GM12873 (cell line): ENCODE data around the gene LEMD2.

Experiments used
- TF ChIP-seq, protein P1 (sequence below): IDR thresholded peaks from 2 replicates; pipeline ENCODE4 v1.5.1; 2012; ENCODE audit warnings: low read depth, mild to moderate bottlenecking, moderate library complexity, low read length, control low read depth; ENCODE audit not compliant: insufficient read depth; ENCODE audit errors: missing control alignments

The LEMD2 gene

DNA sequence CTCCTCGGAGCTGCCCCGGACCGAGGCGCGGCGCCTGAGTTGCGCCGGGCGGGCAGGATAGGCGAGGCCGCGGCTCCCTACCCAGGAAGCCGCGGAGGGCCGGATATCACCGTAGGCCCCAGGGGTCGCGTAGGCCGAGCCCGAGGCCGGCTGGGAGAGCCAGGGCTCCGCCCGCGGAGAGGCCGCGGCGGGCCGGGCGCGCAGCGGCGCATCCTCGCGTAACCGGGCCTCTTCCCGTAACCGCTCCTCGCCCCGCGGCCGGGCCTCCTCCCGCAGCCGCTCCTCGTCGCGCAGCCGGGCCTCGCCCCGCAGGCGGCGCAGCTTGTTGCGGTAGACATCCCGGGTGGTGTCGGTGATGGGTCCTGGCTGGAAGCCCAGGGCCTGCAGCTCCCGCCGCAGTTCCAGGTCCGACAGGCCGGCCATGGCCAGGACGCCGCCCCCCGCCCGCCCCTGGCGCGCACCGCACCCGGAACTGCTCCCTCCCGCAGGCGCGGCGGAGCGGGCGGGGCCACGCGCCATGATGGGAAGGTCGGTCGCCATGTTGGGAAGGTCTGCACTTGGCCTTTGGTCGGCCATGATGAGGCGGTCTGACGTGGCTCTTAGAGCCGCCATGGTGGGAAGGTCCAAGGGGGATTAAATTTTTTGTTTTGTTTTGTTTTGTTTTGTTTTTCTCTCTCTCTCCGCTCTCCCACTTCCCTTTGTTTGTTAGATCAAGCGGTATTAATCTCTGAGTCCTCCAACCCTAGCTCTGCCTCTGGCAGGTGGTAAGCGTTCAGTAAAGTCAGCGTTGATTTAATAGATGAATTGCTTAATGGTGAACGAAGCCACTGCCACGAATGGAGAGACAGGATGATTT lies at the start of gene LEMD2:
Gene LEMD2, minus strand, starts transcription at position 437 of the 856 bp plus-strand sequence. Its CDS starts 14 bp downstream, at position 423.
- TF ChIP-seq, protein P1, sequence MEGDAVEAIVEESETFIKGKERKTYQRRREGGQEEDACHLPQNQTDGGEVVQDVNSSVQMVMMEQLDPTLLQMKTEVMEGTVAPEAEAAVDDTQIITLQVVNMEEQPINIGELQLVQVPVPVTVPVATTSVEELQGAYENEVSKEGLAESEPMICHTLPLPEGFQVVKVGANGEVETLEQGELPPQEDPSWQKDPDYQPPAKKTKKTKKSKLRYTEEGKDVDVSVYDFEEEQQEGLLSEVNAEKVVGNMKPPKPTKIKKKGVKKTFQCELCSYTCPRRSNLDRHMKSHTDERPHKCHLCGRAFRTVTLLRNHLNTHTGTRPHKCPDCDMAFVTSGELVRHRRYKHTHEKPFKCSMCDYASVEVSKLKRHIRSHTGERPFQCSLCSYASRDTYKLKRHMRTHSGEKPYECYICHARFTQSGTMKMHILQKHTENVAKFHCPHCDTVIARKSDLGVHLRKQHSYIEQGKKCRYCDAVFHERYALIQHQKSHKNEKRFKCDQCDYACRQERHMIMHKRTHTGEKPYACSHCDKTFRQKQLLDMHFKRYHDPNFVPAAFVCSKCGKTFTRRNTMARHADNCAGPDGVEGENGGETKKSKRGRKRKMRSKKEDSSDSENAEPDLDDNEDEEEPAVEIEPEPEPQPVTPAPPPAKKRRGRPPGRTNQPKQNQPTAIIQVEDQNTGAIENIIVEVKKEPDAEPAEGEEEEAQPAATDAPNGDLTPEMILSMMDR = no peak

DNA sequence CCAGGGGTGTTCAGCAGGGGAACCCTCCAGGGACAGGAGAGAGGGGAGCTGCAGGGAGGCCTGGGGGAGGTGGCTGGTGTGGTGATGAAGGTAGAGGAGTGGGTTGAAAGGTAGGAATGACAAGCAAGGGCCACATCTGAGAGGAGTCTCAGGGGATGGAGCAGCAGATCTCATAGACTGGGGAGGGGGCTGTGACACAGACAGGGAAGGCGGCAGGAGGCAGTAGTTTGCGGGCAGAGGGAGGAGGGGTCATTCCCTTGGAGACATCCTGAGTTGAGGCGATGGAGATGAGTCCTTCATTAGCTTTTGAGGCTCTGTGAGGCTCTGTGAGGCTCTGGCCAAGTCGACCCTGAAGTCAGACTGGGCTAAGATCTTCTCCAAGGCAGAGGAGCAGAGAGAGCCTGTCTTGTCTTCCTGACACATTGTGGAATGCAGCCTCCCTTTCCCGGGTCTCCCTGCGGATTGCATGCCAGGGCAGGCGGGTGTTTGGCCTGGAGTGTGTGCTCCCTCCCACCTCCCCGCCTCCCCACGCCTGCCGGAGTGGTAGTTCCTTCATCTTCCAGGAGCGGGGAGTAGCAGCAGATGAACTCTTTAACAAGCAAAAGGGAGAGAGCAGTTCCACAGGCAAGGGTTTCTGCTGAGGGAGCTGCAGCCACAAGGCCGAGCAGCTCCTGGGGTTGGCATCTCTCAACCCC lies 49.2 kb upstream of the LEMD2 start:
- TF ChIP-seq, protein P1 = no peak

DNA sequence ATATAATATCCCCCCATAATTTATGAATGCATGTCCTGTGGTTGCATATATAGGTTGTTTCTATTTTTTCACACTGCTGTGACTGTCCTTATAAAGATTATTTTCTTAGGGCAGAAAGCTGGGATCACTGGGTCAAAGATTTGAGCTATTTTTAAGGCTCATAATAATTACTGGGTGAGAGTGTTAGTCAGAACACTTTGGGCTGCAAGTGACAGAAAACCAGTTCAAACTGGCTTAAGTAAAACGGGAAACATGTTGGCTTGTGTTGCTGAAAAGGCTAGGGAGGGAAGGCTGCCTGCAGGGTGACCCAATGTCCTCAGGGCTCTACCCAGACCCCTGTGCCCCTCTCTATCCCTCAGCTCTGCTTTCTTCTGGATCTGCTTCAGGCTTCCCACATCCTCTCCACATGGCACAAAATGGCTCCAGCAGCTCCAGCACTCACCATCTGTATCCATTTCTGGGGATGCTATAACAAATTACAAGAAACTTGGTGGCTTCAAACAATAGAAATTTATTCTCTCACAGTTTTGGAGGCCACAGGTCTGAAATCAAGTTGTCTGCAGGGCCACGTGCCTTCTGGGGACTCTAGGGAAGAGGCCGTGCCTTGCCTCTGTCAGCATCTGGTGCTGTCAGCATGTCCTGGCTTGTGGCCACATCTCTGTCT lies 48.0 kb upstream of the LEMD2 start:
- TF ChIP-seq, protein P1 = no peak

DNA sequence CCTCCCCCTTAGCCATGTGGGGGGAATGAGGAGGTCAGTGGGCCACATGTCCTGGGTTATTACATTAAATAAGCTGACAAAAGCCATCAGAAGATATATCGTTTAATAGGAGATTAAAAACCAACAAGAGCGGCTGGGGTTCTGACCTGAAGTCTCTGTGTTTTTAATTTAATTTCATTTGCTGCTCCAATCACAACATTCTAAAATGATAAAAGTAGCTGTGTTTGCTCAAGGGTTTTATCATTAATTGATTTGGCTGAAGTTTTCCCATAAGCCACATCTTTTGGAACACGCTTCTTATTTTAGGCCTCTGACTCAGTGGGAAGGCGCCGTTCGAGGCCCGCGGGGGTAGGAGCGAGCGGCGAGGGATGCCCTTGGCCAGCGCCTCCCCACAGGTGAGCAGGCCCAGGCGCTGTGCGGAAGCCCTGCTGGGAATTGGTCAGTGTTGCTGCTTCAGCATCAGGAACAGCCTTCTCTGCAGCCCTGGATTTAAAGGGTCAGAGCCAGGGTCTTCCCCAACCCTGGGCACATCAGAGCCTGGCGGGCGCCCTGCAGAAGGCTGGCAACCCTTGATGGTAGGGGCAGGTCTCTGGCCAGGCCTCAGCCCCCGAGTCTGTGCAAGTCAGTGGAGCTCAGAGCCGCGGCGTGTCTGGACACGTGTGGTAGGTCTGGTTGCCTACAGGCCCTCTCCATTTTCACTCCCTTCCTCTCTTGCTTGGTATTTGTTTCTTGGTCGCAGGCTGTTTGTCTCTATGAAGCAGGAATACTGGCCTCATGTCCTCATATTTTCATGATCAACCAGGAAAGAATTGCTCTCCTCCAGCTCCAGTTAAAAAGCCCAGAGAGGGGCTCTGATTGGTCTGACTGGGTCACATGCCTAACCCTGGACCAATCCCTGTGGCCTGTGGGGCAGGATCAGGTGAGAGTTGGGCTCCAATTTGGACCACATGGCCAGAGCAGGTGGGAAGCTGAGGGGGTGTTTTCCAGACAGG lies 45.8 kb upstream of the LEMD2 start:
- TF ChIP-seq, protein P1 = no peak

DNA sequence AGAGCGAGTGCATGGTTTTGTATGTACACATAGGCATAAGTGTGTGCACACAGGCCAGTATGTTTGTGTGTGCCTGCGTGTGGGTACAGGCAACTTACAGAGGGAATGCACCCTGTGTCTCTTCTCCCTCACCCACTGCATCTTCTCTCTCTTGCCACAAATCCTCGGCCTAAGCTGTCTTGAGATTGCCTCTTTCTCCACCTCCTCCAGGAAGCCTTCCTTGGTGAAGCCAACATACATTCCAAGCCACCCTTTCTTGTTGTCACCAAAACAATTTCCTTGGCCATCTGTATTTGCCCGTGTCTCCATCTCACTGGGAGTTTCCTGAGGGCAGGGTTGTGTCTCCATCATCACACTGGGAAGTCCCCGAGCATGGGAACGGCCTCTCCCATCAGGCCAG lies 44.7 kb upstream of the LEMD2 start:
- TF ChIP-seq, protein P1 = no peak

DNA sequence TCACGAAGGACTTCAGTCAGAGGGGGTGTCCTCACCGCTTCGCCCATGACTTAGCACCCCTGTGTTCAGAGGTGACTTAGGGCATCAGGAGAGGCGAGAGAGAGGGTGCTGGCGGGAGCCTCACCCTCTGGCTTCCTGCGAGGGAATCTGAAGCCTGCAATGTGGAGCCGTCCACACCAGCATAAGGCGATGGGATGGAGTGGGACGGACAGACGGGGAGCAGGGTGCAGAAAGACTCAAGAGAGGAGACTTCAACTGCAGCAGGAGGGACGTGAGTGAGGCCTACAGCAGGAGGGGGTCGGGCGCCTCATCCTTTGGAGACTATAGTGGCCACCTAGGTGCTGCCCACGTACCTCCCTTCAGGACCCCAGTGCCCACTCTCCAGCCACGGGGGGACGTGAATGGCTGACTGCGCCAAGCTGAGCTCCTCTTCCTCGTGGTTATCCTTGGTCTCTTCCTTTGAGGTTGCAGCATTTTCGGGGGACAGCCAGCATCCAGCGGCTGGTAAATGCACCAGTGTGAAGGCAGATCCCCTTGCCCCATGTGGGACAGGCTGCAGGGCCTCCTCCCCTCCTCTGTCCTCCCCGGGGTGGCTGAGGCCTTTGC lies 41.8 kb upstream of the LEMD2 start:
- TF ChIP-seq, protein P1 = no peak
